Neural cell (in vitro differentiated cells): ENCODE results near the gene CDKL1. TPM values are rescaled to one million over a fixed set of nuclear protein-coding genes. Genes with fewer than 3 reads are reported as not detected.

Source experiments
- H2AFZ ChIP-seq: fragments of 200-600, 300-800 bp; sonication (generic), shearing (Covaris generic); 2 replicates; pipeline ENCODE4 v1.6.0; 2014; ENCODE audit warnings: low read depth, mild to moderate bottlenecking, antibody characterized with exemption, low read length, moderate library complexity
- H3F3A ChIP-seq: fragments of 200-600 bp; shearing (Covaris generic); 2 replicates; pipeline ENCODE4 v1.6.1; 2016; ENCODE audit warnings: mild to moderate bottlenecking, moderate library complexity, mixed read lengths, antibody characterized with exemption, low read length; ENCODE audit not compliant: insufficient read depth, poor library complexity, severe bottlenecking
- H3K27ac ChIP-seq: fragments of 200-600, 300-800 bp; sonication (generic), shearing (Covaris generic); 2 replicates; pipeline ENCODE4 v1.5.1; 2014; ENCODE audit warnings: mild to moderate bottlenecking, low read length, moderate library complexity
- H3K27me3 ChIP-seq: fragments of 300-800, 200-600 bp; sonication (generic), shearing (Covaris generic); 2 replicates; pipeline ENCODE4 v1.6.0; 2014; ENCODE audit warnings: mild to moderate bottlenecking, low read depth, low read length, moderate library complexity; ENCODE audit not compliant: insufficient read depth
- H3K36me3 ChIP-seq: fragments of 300-800, 200-600 bp; sonication (generic), shearing (Covaris generic); 2 replicates; pipeline ENCODE4 v1.5.1; 2014; ENCODE audit warnings: mild to moderate bottlenecking, antibody characterized with exemption, low read length, moderate library complexity; ENCODE audit not compliant: insufficient read depth
- H3K4me2 ChIP-seq: fragments of 300-800, 200-600 bp; sonication (generic), shearing (Covaris generic); 2 replicates; pipeline ENCODE4 v1.6.0; 2014; ENCODE audit warnings: mild to moderate bottlenecking, low read length
- H3K4me3 ChIP-seq: fragments of 300-800, 200-600 bp; sonication (generic), shearing (Covaris generic); 2 replicates; pipeline ENCODE4 v1.5.1; 2014; ENCODE audit warnings: mild to moderate bottlenecking, low read length, moderate library complexity
- H3K79me2 ChIP-seq: fragments of 200-600 bp; shearing (Covaris generic); replicated peaks from 2 replicates; pipeline ENCODE4 v1.6.0; 2014; ENCODE audit warnings: mild to moderate bottlenecking, low read length, moderate library complexity; ENCODE audit not compliant: insufficient read depth
- H3K9ac ChIP-seq: fragments of 300-800, 200-600 bp; sonication (generic), shearing (Covaris generic); 2 replicates; pipeline ENCODE4 v1.6.1; 2016; ENCODE audit warnings: mild to moderate bottlenecking, low read length, mixed read lengths
- H3K9me2 ChIP-seq: fragments of 200-600 bp; shearing (Covaris generic); 2 replicates; pipeline ENCODE4 v1.6.1; 2016; ENCODE audit warnings: mild to moderate bottlenecking, low read length, mixed read lengths; ENCODE audit not compliant: insufficient read depth
- H3K9me3 ChIP-seq: fragments of 200-600, 300-800 bp; sonication (generic), shearing (Covaris generic); 2 replicates; pipeline ENCODE4 v1.6.1; 2016; ENCODE audit warnings: mild to moderate bottlenecking, mixed run types, low read length, moderate library complexity, mixed read lengths
- H4K20me1 ChIP-seq: fragments of 200-600 bp; shearing (Covaris generic); 2 replicates; pipeline ENCODE4 v1.6.1; 2016; ENCODE audit warnings: mild to moderate bottlenecking, mixed run types; ENCODE audit not compliant: insufficient read depth
- EP300 ChIP-seq: fragments of 450-650 bp; conservative IDR thresholded peaks from 2 replicates; pipeline ENCODE4 v1.6.1; 2014; ENCODE audit warnings: antibody characterized with exemption, mild to moderate bottlenecking, moderate library complexity; ENCODE audit not compliant: poor library complexity, severe bottlenecking
- EZH2 ChIP-seq: fragments of 200-600, 300-800 bp; shearing (Covaris generic), sonication (generic); IDR thresholded peaks from 2 replicates; pipeline ENCODE4 v1.6.1; 2014; ENCODE audit warnings: antibody characterized with exemption, low read length, borderline replicate concordance, mild to moderate bottlenecking; ENCODE audit not compliant: insufficient read depth, poor library complexity, severe bottlenecking
- MXI1 ChIP-seq: fragments of 450-650 bp; conservative IDR thresholded peaks from 2 replicates; pipeline ENCODE4 v1.6.1; 2014; ENCODE audit warnings: antibody characterized with exemption, mild to moderate bottlenecking; ENCODE audit not compliant: poor library complexity, severe bottlenecking
- POLR2AphosphoS5 ChIP-seq: IDR thresholded peaks from 2 replicates; pipeline ENCODE4 v1.6.1; 2012
- RAD21 ChIP-seq: fragments of 450-650 bp; conservative IDR thresholded peaks from 2 replicates; pipeline ENCODE4 v1.6.1; 2014; ENCODE audit warnings: antibody characterized with exemption, mild to moderate bottlenecking, moderate library complexity
- SMC3 ChIP-seq: fragments of 450-650 bp; conservative IDR thresholded peaks from 2 replicates; pipeline ENCODE4 v1.6.1; 2014; ENCODE audit warnings: antibody characterized with exemption, mild to moderate bottlenecking, moderate library complexity; ENCODE audit not compliant: poor library complexity
- TAF1 ChIP-seq: IDR thresholded peaks from 2 replicates; pipeline ENCODE4 v1.6.1; 2012; ENCODE audit warnings: low read depth
- polyA plus RNA-seq: library from polyadenylated mRNA; depleted of rRNA; stranded (reverse); fragments of >200 nt; gene quantifications from 2 replicates; pipeline ENCODE4 v1.2.3, GENCODE V29; 2014
- TF ChIP-seq, protein P1 (sequence below): IDR thresholded peaks from 2 replicates; pipeline ENCODE4 v1.6.1; 2012; ENCODE audit warnings: borderline replicate concordance
- TF ChIP-seq, protein P2 (sequence below): fragments of 450-650 bp; IDR thresholded peaks from 2 replicates; pipeline ENCODE4 v1.5.1; 2014; ENCODE audit warnings: antibody characterized with exemption, mild to moderate bottlenecking, moderate library complexity; ENCODE audit not compliant: poor library complexity, severe bottlenecking

CDKL1 gene
- polyA plus RNA-seq, 1 donor from 2014 or later: 3.1 TPM

DNA sequence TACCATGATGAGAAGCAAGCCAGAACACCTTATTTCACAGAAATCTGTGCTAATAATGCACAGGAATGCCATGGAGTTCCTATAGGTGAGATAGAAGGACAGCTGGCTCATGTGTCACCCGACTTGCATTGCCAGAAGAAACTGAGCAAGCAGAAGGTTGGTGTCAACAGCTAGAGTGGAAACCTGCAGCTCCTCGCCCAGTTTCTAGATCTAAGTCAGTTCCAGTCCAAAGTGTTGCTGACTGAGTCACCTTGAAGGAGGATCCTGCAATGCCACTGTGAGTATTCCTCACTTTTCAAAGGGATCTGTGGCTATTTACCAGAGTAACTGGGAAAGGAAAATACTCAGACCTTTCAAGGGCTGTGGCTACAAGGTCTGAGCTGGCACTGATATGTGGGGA lies 17.1 kb downstream of the CDKL1 start:
- TF ChIP-seq TAF1 (no peak), EP300 (no peak), MXI1 (no peak), POLR2AphosphoS5 (no peak)
- H3K9me3 ChIP-seq: no peaks in the 10 kb centered on the region

DNA sequence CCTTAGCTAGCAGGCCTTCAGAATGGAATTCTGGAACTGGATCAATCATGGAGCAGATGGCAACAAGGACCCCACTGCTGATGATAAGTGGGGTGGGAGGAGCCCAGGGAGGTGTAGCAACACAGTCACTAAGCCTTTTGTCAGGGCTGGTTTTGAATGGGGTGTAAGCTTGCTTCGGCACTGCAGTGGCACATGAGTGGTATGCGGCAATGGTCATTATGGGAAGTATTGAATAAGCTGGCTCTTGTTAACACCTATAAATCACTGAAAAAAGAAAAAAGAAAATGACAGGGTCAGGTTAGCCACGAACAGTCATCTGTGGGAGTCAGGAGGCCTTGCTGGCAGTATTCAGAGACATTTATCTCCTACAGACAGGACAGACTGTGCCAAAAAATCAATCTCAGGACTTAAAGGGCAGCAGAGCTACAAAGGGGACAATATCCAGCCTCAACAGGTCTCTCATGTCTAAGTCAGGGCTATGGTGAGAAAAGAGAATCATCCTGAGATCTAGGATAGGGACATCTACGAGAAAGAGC lies 19.1 kb downstream of the CDKL1 start:
- no peak overlapping the region for H3K4me2 ChIP-seq

More for the DNA sequence above, 17.1 kb downstream of the CDKL1 start:
- Histone ChIP-seq H3K4me3 (no peak overlapping the region), H3F3A (no peaks in the 10 kb centered on the region), H3K4me2 (no peak overlapping the region), H3K9me2 (no peaks in the 10 kb centered on the region), H3K36me3 (no peaks in the 10 kb centered on the region), H3K27me3 (no peaks in the 10 kb centered on the region), H4K20me1 (no peaks in the 10 kb centered on the region), H2AFZ (no peak overlapping the region), H3K9ac (no peak overlapping the region), H3K27ac (no peak overlapping the region), H3K79me2 (no peaks in the 10 kb centered on the region)

More for the DNA sequence above, 19.1 kb downstream of the CDKL1 start:
- Histone ChIP-seq H4K20me1 (no peaks in the 10 kb centered on the region), H3K9me3 (no peaks in the 10 kb centered on the region), H3K27ac (no peak overlapping the region), H3F3A (no peaks in the 10 kb centered on the region), H2AFZ (no peak overlapping the region), H3K36me3 (no peaks in the 10 kb centered on the region), H3K4me3 (no peak overlapping the region), H3K9ac (no peak overlapping the region), H3K27me3 (no peaks in the 10 kb centered on the region), H3K79me2 (no peaks in the 10 kb centered on the region), H3K9me2 (no peaks in the 10 kb centered on the region)
- TF ChIP-seq EP300: no peak
- no peak for TF ChIP-seq RAD21
- TF ChIP-seq EZH2: no peak
- TF ChIP-seq TAF1: no peak
- no peak for TF ChIP-seq SMC3
- no peak for TF ChIP-seq MXI1
- TF ChIP-seq POLR2AphosphoS5: no peak
- TF ChIP-seq, protein P1, sequence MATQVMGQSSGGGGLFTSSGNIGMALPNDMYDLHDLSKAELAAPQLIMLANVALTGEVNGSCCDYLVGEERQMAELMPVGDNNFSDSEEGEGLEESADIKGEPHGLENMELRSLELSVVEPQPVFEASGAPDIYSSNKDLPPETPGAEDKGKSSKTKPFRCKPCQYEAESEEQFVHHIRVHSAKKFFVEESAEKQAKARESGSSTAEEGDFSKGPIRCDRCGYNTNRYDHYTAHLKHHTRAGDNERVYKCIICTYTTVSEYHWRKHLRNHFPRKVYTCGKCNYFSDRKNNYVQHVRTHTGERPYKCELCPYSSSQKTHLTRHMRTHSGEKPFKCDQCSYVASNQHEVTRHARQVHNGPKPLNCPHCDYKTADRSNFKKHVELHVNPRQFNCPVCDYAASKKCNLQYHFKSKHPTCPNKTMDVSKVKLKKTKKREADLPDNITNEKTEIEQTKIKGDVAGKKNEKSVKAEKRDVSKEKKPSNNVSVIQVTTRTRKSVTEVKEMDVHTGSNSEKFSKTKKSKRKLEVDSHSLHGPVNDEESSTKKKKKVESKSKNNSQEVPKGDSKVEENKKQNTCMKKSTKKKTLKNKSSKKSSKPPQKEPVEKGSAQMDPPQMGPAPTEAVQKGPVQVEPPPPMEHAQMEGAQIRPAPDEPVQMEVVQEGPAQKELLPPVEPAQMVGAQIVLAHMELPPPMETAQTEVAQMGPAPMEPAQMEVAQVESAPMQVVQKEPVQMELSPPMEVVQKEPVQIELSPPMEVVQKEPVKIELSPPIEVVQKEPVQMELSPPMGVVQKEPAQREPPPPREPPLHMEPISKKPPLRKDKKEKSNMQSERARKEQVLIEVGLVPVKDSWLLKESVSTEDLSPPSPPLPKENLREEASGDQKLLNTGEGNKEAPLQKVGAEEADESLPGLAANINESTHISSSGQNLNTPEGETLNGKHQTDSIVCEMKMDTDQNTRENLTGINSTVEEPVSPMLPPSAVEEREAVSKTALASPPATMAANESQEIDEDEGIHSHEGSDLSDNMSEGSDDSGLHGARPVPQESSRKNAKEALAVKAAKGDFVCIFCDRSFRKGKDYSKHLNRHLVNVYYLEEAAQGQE: no peak
- TF ChIP-seq, protein P2, sequence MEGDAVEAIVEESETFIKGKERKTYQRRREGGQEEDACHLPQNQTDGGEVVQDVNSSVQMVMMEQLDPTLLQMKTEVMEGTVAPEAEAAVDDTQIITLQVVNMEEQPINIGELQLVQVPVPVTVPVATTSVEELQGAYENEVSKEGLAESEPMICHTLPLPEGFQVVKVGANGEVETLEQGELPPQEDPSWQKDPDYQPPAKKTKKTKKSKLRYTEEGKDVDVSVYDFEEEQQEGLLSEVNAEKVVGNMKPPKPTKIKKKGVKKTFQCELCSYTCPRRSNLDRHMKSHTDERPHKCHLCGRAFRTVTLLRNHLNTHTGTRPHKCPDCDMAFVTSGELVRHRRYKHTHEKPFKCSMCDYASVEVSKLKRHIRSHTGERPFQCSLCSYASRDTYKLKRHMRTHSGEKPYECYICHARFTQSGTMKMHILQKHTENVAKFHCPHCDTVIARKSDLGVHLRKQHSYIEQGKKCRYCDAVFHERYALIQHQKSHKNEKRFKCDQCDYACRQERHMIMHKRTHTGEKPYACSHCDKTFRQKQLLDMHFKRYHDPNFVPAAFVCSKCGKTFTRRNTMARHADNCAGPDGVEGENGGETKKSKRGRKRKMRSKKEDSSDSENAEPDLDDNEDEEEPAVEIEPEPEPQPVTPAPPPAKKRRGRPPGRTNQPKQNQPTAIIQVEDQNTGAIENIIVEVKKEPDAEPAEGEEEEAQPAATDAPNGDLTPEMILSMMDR: no peak
